Brain pericyte (primary cell): ENCODE data around the gene SYNRG.
"Not testable (repeated sequence)": the region's sequence is repeated elsewhere in the genome, so short reads cannot be mapped to it uniquely, and the experiment has no call there.

Source experiments
- DNase-seq: peaks from one replicate; pipeline ENCODE4 v3.0.0-alpha.2; 2012; ENCODE audit warnings: low read depth, low spot score

Gene SYNRG

GRCh38 chr17:37609170-37610040 is at the start of gene SYNRG:
Gene SYNRG (minus strand): TSS chr17:37609418. CDS start chr17:37609355, 63 bp downstream.
- DNase-seq, result peak; percentile 84

- DNase-seq, result no peak
These were observed 48.0 kb upstream of the SYNRG start for GRCh38 chr17:37657202-37657601.

- no peak for DNase-seq
These were observed 42.6 kb upstream of the SYNRG start for GRCh38 chr17:37651849-37652248.

- DNase-seq, result no peak
These were observed 41.3 kb upstream of the SYNRG start for GRCh38 chr17:37650419-37651003.

GRCh38 chr17:37648555-37648954 is 39.3 kb upstream of the SYNRG start:
- no peak for DNase-seq

GRCh38 chr17:37647856-37648255 is 38.6 kb upstream of the SYNRG start:
- DNase-seq, result no peak

GRCh38 chr17:37643869-37644268 is 34.7 kb upstream of the SYNRG start:
- no peak for DNase-seq

GRCh38 chr17:37643118-37643766 is 34.0 kb upstream of the SYNRG start, which contains the start of gene DDX52:
Gene DDX52 (minus strand): TSS chr17:37643446. CDS start chr17:37643420, 26 bp downstream.
- peak; percentile 43 for DNase-seq

GRCh38 chr17:37642681-37643080 is 33.5 kb upstream of the SYNRG start:
- no peak for DNase-seq

- DNase-seq, result no peak
These were observed 30.8 kb upstream of the SYNRG start for GRCh38 chr17:37640015-37640414.

GRCh38 chr17:37637956-37638355 is 28.7 kb upstream of the SYNRG start:
- no peak for DNase-seq

- not testable (repeated sequence) for DNase-seq
These were observed 7.2 kb upstream of the SYNRG start for GRCh38 chr17:37616430-37616829.

GRCh38 chr17:37614823-37615222 is 5.6 kb upstream of the SYNRG start:
- DNase-seq, result no peak

GRCh38 chr17:37614391-37614790 is 5.2 kb upstream of the SYNRG start:
- no peak for DNase-seq

GRCh38 chr17:37610971-37611370 is 1.8 kb upstream of the SYNRG start:
- DNase-seq, result no peak

- not testable (repeated sequence) for DNase-seq
These were observed 813 bp upstream of the SYNRG start for GRCh38 chr17:37610041-37610420.

GRCh38 chr17:37608351-37609169 is 658 bp downstream of the SYNRG start:
- no peak for DNase-seq

GRCh38 chr17:37607637-37608331 is 1.4 kb downstream of the SYNRG start:
- no peak for DNase-seq

GRCh38 chr17:37605813-37606505 is 3.3 kb downstream of the SYNRG start:
- no peak for DNase-seq

GRCh38 chr17:37605081-37605480 is 4.1 kb downstream of the SYNRG start:
- DNase-seq, result no peak
